ENCODE data around the gene R3HDM1. TPM values are rescaled to one million over a fixed set of nuclear protein-coding genes. Genes with fewer than 3 reads are reported as not detected.

R3HDM1 gene
- total RNA-seq, 1 donor from 2014 or later: 63.0 TPM

GRCh38 chr2:135587958-135588357 lies 56.7 kb downstream of the R3HDM1 start:
- Mint-ChIP-seq H3K4me1 (peaks cover 18% of the 10 kb centered on the region), H3K9me3 (peaks cover 6% of the 10 kb centered on the region), H3K36me3 (ENCODE audit: low read depth) (peaks cover 11% of the 10 kb centered on the region), H3K4me3 (no peak overlapping the region), H3K27me3 (ENCODE audit: low read depth) (no peaks in the 10 kb centered on the region), H3K27ac (ENCODE audit: unreplicated experiment) (peak overlapping the region; percentile 75)
- no peak for TF ChIP-seq CTCF (conservative IDR thresholded peaks at IDR 0.05)
- DNase-seq (ENCODE audit: low read depth, low spot score): no peak

GRCh38 chr2:135590619-135591260 lies 59.5 kb downstream of the R3HDM1 start:
- Mint-ChIP-seq H3K4me1 (peaks cover 18% of the 10 kb centered on the region), H3K4me3 (no peak overlapping the region), H3K27ac (ENCODE audit: unreplicated experiment) (no peak overlapping the region), H3K36me3 (ENCODE audit: low read depth) (peaks cover 18% of the 10 kb centered on the region), H3K27me3 (ENCODE audit: low read depth) (no peaks in the 10 kb centered on the region), H3K9me3 (peaks cover 6% of the 10 kb centered on the region)
- no peak for DNase-seq (ENCODE audit: low read depth, low spot score)
- no peak for TF ChIP-seq CTCF (conservative IDR thresholded peaks at IDR 0.05)

DNA sequence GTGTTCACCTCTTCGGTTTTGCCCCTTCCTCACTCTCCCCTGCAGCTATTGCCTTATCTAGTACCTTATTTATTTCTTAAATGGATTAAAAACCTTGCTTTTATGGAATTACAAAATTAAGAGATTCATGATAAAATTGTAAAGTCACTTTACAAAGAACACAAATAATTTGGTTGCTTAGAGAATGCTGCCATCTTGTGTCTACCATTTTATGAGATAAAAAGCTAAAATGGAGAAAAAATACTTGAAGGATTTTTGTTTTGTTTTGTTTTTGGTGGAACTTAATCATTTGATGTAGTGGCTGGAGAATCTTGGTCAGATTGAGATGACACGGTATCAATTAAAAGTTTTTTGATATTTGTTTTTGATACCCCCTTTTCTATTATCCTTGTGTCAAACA lies 69.6 kb downstream of the R3HDM1 start:
- H3K4me1 Mint-ChIP-seq: no peaks in the 10 kb centered on the region
- H3K27me3 Mint-ChIP-seq (ENCODE audit: low read depth): no peaks in the 10 kb centered on the region
- no peak for DNase-seq (ENCODE audit: low read depth, low spot score)
- peaks cover under 1% of the 10 kb centered on the region for H3K36me3 Mint-ChIP-seq (ENCODE audit: low read depth)
- H3K9me3 Mint-ChIP-seq: no peaks in the 10 kb centered on the region
- H3K27ac Mint-ChIP-seq (ENCODE audit: unreplicated experiment): no peak overlapping the region
- H3K4me3 Mint-ChIP-seq: no peak overlapping the region
- TF ChIP-seq CTCF (conservative IDR thresholded peaks at IDR 0.05): no peak

DNA sequence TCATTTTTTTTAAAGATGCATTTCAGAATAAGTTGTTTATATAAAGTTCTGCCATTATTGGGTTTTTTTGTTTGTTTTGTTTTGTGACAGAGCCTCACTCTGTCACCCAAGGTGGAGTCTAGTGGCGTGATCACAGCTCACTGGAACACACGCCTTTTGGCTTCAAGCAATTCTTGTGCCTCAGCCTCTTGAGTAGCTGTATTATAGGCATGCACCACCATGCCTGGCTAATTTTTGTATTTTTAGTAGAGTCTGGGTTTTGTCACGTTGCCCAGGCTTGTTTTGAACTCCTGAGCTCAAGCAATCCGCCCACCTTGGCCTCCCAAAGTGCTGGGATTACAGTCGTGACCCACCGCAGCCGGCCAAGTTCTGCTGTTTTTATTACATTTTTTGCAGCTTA lies 72.3 kb downstream of the R3HDM1 start:
- Mint-ChIP-seq H3K4me3 (no peak overlapping the region), H3K9me3 (no peaks in the 10 kb centered on the region), H3K36me3 (ENCODE audit: low read depth) (peaks cover 3% of the 10 kb centered on the region), H3K27ac (ENCODE audit: unreplicated experiment) (no peak overlapping the region), H3K27me3 (ENCODE audit: low read depth) (no peaks in the 10 kb centered on the region), H3K4me1 (no peaks in the 10 kb centered on the region)
- TF ChIP-seq CTCF (conservative IDR thresholded peaks at IDR 0.05): no peak
- DNase-seq (ENCODE audit: low read depth, low spot score): no peak

DNA sequence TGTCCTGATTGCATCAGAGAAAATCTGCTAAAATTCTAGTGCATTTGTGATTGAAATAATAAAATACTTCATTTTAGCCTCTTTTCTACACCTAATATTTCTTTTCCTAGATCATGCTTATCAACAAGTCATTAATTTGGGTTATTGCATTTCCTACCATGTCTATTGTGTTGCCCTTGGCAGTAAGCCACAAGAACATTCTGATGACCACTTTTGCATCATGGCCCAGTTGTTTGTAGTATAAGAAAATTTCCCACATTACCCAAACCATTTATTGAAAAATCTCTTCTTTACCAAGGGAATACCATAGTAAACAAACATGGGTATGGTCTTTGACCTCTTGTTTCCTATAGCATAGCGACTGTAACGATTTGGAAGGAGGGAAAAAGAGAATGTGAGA lies 76.3 kb downstream of the R3HDM1 start:
- Mint-ChIP-seq H3K4me3 (no peak overlapping the region), H3K36me3 (ENCODE audit: low read depth) (peaks cover 8% of the 10 kb centered on the region), H3K4me1 (no peaks in the 10 kb centered on the region), H3K9me3 (no peaks in the 10 kb centered on the region), H3K27me3 (ENCODE audit: low read depth) (no peaks in the 10 kb centered on the region), H3K27ac (ENCODE audit: unreplicated experiment) (no peak overlapping the region)
- TF ChIP-seq CTCF (conservative IDR thresholded peaks at IDR 0.05): no peak
- no peak for DNase-seq (ENCODE audit: low read depth, low spot score)

Measured in neural crest cell (in vitro differentiated cells).